Stomach (tissue), 9 donors: ENCODE data around the gene KIF21B. TPM values are rescaled to one million over a fixed set of nuclear protein-coding genes. Genes with fewer than 3 reads are reported as not detected.
A peak's percentile ranks its signal among the peaks of the same experiment; 100 is the strongest.

Experiments used
- DNase-seq, 2 donors: peaks; one replicate each; pipeline versions ENCODE4 v3.0.0 to v3.0.0-alpha.2; 2013 to 2019
- H3K27ac ChIP-seq, 5 donors: fragments of 200-600 bp in 4 of 5; sonication (generic) in 4 of 5; one replicate each; pipeline ENCODE4 v1.5.1; 2013 to 2019; ENCODE audit warnings: mild to moderate bottlenecking in 1 of 5, moderate library complexity in 1 of 5
- H3K27me3 ChIP-seq, 3 donors: fragments of 200-600 bp; sonication (generic); one replicate each; pipeline ENCODE4 v1.5.1; 2017 to 2019; ENCODE audit warnings: mixed run types in 1 of 3
- H3K36me3 ChIP-seq, 4 donors: fragments of 200-600 bp; sonication (generic); 1 replicate in 3 of 4; 2 replicates in 1 of 4; pipeline ENCODE4 v1.5.1; 2016 to 2019
- H3K4me1 ChIP-seq, 4 donors: fragments of 200-600 bp; sonication (generic); one replicate each; pipeline ENCODE4 v1.5.1; 2016 to 2019
- H3K4me3 ChIP-seq, 4 donors: fragments of 200-600 bp; sonication (generic) in 3 of 4; one replicate each; pipeline ENCODE4 v1.5.1; 2016 to 2019; ENCODE audit warnings: mild to moderate bottlenecking in 1 of 4
- H3K9me3 ChIP-seq, 4 donors: fragments of 200-600 bp; sonication (generic); one replicate each; pipeline ENCODE4 v1.5.1; 2016 to 2019
- EP300 ChIP-seq: sonication (generic); formaldehyde crosslinking; IDR thresholded peaks from one replicate; pipeline ENCODE4 v1.6.1; 2017; ENCODE audit warnings: antibody characterized with exemption
- POLR2A ChIP-seq, 4 donors: fragments of 450-650 bp; IDR thresholded peaks; one replicate each; pipeline ENCODE4 v1.6.1; 2016; ENCODE audit warnings: antibody characterized with exemption in 4 of 4, control low read depth in 2 of 4, mild to moderate bottlenecking in 1 of 4, moderate library complexity in 1 of 4
- POLR2AphosphoS5 ChIP-seq, 3 donors: sonication (generic); formaldehyde crosslinking; IDR thresholded peaks; one replicate each; pipeline ENCODE4 v1.6.1; 2016; ENCODE audit warnings: antibody characterized with exemption in 3 of 3
- WGBS, 5 donors: extraction: QIAGEN DNeasy Blood & Tissue Kit in 3 of 5; methylation state at CpG; one replicate each; pipeline versions ENCODE4 v1.1.5 to v1.1.7; 2013 to 2018; 5-methylcytosine and 5-hydroxymethylcytosine counted together
- intact Hi-C: fragments of 100-400 bp; cut with DNase I; formaldehyde crosslinking; loops from one replicate; pipeline ENCODE4 v1.15.1; 2023; ENCODE audit warnings: low total_unique reads
- polyA plus RNA-seq, 3 donors: library from polyadenylated mRNA; stranded (reverse); fragments of 200-250 nt; gene quantifications; one replicate each; pipeline ENCODE4 v1.2.3, GENCODE V29; 2013
- total RNA-seq, 5 donors: library from RNA; depleted of rRNA; stranded (reverse); fragments of >200 nt; gene quantifications; one replicate each; pipeline versions ENCODE4 v1.1.0 to v1.2.3, GENCODE V29; 2014 to 2016
- TF ChIP-seq, protein P1 (sequence below), 7 experiments: fragments of 450-650 bp in 4 of 7; fragments of 200-600 bp in 3 of 7; sonication (generic) in 3 of 7; IDR thresholded peaks; one replicate each; pipeline ENCODE4 v1.5.1; 2016 to 2019; ENCODE audit warnings: antibody characterized with exemption in 7 of 7, control low read depth in 2 of 7, mild to moderate bottlenecking in 1 of 7
- donor health status: healthy with polysubstance abuse.
- donor health status: Bipolar disorder and iron deficiency.
- donor health status: healthy.

The KIF21B gene
- total and polyA plus RNA-seq, 8 donors, result 0.30 to 8.8 (median 2.4) TPM

- Histone ChIP-seq H3K27me3 (peaks cover 0 to 21% (median 0%) of the 10 kb centered on the region in 3 donors), H3K27ac (peak overlapping the region; percentile 29 to 84 (median 66)), H3K9me3 (no peaks in the 10 kb centered on the region), H3K36me3 (no peaks in the 10 kb centered on the region), H3K4me3 (no peak overlapping the region), H3K4me1 (peaks cover 19 to 97% (median 69%) of the 10 kb centered on the region in 4 donors)
- TF ChIP-seq EP300, result no peak
- peak in 1 of 3 donors; percentile 15 for TF ChIP-seq POLR2AphosphoS5 (IDR thresholded peaks at IDR 0.05)
- DNase-seq, result peak; percentile 75 to 88
- intact Hi-C loops, result no loop called here
- WGBS, 5 donors, result 55 to 69% (median 66%) methylated on average over 5 of the region's 5 CpGs
These were observed 4.1 kb downstream of the KIF21B start for GRCh38 chr1:201019321-201019977.

GRCh38 chr1:201017828-201018163, 5.7 kb downstream of the KIF21B start:
- H3K4me1 ChIP-seq, result peaks cover 14 to 97% (median 61%) of the 10 kb centered on the region in 4 donors
- intact Hi-C loops, result no loop called here
- no peak for TF ChIP-seq POLR2A (IDR thresholded peaks at IDR 0.05)
- TF ChIP-seq, protein P1, sequence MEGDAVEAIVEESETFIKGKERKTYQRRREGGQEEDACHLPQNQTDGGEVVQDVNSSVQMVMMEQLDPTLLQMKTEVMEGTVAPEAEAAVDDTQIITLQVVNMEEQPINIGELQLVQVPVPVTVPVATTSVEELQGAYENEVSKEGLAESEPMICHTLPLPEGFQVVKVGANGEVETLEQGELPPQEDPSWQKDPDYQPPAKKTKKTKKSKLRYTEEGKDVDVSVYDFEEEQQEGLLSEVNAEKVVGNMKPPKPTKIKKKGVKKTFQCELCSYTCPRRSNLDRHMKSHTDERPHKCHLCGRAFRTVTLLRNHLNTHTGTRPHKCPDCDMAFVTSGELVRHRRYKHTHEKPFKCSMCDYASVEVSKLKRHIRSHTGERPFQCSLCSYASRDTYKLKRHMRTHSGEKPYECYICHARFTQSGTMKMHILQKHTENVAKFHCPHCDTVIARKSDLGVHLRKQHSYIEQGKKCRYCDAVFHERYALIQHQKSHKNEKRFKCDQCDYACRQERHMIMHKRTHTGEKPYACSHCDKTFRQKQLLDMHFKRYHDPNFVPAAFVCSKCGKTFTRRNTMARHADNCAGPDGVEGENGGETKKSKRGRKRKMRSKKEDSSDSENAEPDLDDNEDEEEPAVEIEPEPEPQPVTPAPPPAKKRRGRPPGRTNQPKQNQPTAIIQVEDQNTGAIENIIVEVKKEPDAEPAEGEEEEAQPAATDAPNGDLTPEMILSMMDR (IDR thresholded peaks at IDR 0.05), result no peak
- no peak for TF ChIP-seq EP300
- TF ChIP-seq POLR2AphosphoS5 (IDR thresholded peaks at IDR 0.05), result no peak
- no peak overlapping the region for H3K4me3 ChIP-seq
- H3K9me3 ChIP-seq, result no peaks in the 10 kb centered on the region
- H3K27ac ChIP-seq, result no peak overlapping the region
- DNase-seq, result no peak
- 74 to 86% (median 80%) methylated on average over 2 of the region's 2 CpGs for WGBS, 5 donors
- H3K27me3 ChIP-seq, result peaks cover 0 to 29% (median 0%) of the 10 kb centered on the region in 3 donors
- no peaks in the 10 kb centered on the region for H3K36me3 ChIP-seq

GRCh38 chr1:201016943-201017827, 6.3 kb downstream of the KIF21B start:
- Histone ChIP-seq H3K36me3 (no peaks in the 10 kb centered on the region), H3K27me3 (peaks cover 0 to 29% (median 0%) of the 10 kb centered on the region in 3 donors), H3K4me1 (peaks cover 13 to 97% (median 56%) of the 10 kb centered on the region in 4 donors), H3K27ac (no peak overlapping the region), H3K9me3 (no peaks in the 10 kb centered on the region), H3K4me3 (no peak overlapping the region)
- DNase-seq, result peak in 1 of 2 donors; percentile 62
- 71 to 87% (median 84%) methylated on average over 8 to 9 of the region's 9 CpGs for WGBS, 5 donors
- TF ChIP-seq POLR2AphosphoS5 (IDR thresholded peaks at IDR 0.05) (no peak), EP300 (no peak), POLR2A (IDR thresholded peaks at IDR 0.05) (no peak)
- TF ChIP-seq, protein P1 (IDR thresholded peaks at IDR 0.05), result no peak
- intact Hi-C loops, result no loop called here

- Histone ChIP-seq H3K4me3 (no peak overlapping the region), H3K27me3 (peaks cover 0 to 25% (median 0%) of the 10 kb centered on the region in 3 donors), H3K4me1 (peaks cover 13 to 89% (median 48%) of the 10 kb centered on the region in 4 donors), H3K27ac (peak overlapping the region in 1 of 5 donors; percentile 0), H3K9me3 (no peaks in the 10 kb centered on the region), H3K36me3 (no peaks in the 10 kb centered on the region)
- peak in 1 of 2 donors; percentile 72 for DNase-seq
- 13 to 28% (median 25%) methylated on average over 9 to 10 of the region's 10 CpGs for WGBS, 5 donors
- intact Hi-C loops, result no loop called here
- TF ChIP-seq, protein P1 (IDR thresholded peaks at IDR 0.05), result no peak
- no peak for TF ChIP-seq POLR2AphosphoS5 (IDR thresholded peaks at IDR 0.05)
- TF ChIP-seq POLR2A (IDR thresholded peaks at IDR 0.05), result no peak
- no peak for TF ChIP-seq EP300
These were observed 7.3 kb downstream of the KIF21B start for GRCh38 chr1:201016211-201016651.
